ENCODE data around the gene FAM53A.

The FAM53A gene

GRCh38 chr4:1611501-1611870 lies 72.6 kb downstream of the FAM53A start:
- TF ChIP-seq, protein P1, sequence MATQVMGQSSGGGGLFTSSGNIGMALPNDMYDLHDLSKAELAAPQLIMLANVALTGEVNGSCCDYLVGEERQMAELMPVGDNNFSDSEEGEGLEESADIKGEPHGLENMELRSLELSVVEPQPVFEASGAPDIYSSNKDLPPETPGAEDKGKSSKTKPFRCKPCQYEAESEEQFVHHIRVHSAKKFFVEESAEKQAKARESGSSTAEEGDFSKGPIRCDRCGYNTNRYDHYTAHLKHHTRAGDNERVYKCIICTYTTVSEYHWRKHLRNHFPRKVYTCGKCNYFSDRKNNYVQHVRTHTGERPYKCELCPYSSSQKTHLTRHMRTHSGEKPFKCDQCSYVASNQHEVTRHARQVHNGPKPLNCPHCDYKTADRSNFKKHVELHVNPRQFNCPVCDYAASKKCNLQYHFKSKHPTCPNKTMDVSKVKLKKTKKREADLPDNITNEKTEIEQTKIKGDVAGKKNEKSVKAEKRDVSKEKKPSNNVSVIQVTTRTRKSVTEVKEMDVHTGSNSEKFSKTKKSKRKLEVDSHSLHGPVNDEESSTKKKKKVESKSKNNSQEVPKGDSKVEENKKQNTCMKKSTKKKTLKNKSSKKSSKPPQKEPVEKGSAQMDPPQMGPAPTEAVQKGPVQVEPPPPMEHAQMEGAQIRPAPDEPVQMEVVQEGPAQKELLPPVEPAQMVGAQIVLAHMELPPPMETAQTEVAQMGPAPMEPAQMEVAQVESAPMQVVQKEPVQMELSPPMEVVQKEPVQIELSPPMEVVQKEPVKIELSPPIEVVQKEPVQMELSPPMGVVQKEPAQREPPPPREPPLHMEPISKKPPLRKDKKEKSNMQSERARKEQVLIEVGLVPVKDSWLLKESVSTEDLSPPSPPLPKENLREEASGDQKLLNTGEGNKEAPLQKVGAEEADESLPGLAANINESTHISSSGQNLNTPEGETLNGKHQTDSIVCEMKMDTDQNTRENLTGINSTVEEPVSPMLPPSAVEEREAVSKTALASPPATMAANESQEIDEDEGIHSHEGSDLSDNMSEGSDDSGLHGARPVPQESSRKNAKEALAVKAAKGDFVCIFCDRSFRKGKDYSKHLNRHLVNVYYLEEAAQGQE (IDR thresholded peaks at IDR 0.05; ENCODE audit: low read depth) = no peak
- TF ChIP-seq ZBTB7A (IDR thresholded peaks at IDR 0.05; ENCODE audit: low read depth) (no peak), CREB1 (IDR thresholded peaks at IDR 0.05; ENCODE audit: low read depth) (no peak), USF1 (IDR thresholded peaks at IDR 0.05) (no peak), RAD21 (IDR thresholded peaks at IDR 0.05; ENCODE audit: low read depth) (no peak)
- TF ChIP-seq, protein P2, sequence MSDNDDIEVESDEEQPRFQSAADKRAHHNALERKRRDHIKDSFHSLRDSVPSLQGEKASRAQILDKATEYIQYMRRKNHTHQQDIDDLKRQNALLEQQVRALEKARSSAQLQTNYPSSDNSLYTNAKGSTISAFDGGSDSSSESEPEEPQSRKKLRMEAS (IDR thresholded peaks at IDR 0.05) = no peak

DNA sequence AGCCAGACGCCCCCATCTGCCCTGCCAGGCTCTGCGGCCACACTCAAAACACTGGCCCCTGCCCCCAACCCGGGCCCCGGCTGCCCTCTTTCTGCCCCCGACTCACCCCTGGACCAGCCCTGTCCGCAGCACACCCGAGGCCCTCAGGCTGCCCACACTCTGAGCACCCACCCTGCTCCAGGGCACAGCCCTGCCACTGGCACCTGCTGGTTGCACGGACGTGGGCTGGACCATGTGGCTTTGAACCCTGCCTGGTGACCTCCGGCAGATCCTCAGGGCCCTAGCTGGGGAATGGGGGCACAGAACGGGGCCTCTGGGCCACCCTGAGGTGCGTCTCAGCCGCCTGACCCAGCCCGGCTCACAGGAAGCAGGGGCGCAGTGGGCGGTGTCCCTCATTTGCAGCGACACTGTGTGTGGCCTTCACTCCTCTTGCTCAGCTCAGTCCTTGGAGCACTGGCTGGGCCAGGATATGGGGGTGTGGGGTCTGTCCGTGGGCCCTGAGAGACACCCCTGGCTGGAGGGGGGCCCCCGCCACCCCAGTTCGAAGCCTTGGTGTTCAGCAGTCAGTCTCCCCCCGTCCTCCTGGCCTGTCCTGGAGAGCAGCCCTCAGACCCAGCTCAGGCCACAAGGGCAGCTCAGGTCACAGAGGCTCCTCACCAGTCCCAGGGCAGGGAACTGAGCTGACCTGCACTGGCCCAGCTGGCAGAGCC lies 73.2 kb downstream of the FAM53A start:
- TF ChIP-seq CEBPB (IDR thresholded peaks at IDR 0.05) (no peak), CREB1 (IDR thresholded peaks at IDR 0.05; ENCODE audit: low read depth) (no peak), TEAD4 (IDR thresholded peaks at IDR 0.05) (no peak), TCF12 (IDR thresholded peaks at IDR 0.05; ENCODE audit: low read depth) (no peak), NFIC (IDR thresholded peaks at IDR 0.05) (no peak), FOXM1 (IDR thresholded peaks at IDR 0.05; ENCODE audit: borderline replicate concordance, low read depth) (no peak), USF1 (IDR thresholded peaks at IDR 0.05) (no peak)
- TF ChIP-seq, protein P2 (IDR thresholded peaks at IDR 0.05) = no peak
- TF ChIP-seq, protein P1 (IDR thresholded peaks at IDR 0.05; ENCODE audit: low read depth) = no peak

- TF ChIP-seq CREB1 (IDR thresholded peaks at IDR 0.05; ENCODE audit: low read depth) = no peak
- no peak for TF ChIP-seq EP300 (IDR thresholded peaks at IDR 0.05; ENCODE audit: borderline replicate concordance)
- no peak for TF ChIP-seq EGR1 (IDR thresholded peaks at IDR 0.05)
- no peak for TF ChIP-seq FOXM1 (IDR thresholded peaks at IDR 0.05; ENCODE audit: borderline replicate concordance, low read depth)
- no peak for TF ChIP-seq NFIC (IDR thresholded peaks at IDR 0.05)
- TF ChIP-seq TEAD4 (IDR thresholded peaks at IDR 0.05) = no peak
- no peak for TF ChIP-seq TAF1 (IDR thresholded peaks at IDR 0.05; ENCODE audit: low read depth)
- no peak for TF ChIP-seq CEBPB (IDR thresholded peaks at IDR 0.05)
- TF ChIP-seq YY1 (IDR thresholded peaks at IDR 0.05; ENCODE audit: low read depth) = no peak
Observed at GRCh38 chr4:1609901-1610790, 74.0 kb downstream of the FAM53A start.

- TF ChIP-seq CREB1 (IDR thresholded peaks at IDR 0.05; ENCODE audit: low read depth) (no peak), TCF12 (IDR thresholded peaks at IDR 0.05; ENCODE audit: low read depth) (no peak)
- TF ChIP-seq, protein P2 (IDR thresholded peaks at IDR 0.05) = no peak
Observed at GRCh38 chr4:1608821-1609500, 75.2 kb downstream of the FAM53A start.

GRCh38 chr4:1608196-1608820 lies 75.8 kb downstream of the FAM53A start:
- no peak for TF ChIP-seq EGR1 (IDR thresholded peaks at IDR 0.05)
